HG02970 (cell line): ENCODE data around the gene BATF3.

ENCODE experiments used
- ATAC-seq: cut with Tn5 transposase; IDR thresholded peaks from one replicate; pipeline ENCODE4 v1.9.1; 2021; ENCODE audit warnings: mild to moderate bottlenecking, moderate library complexity, moderate number of reproducible peaks; ENCODE audit not compliant: unreplicated experiment, low FRiP score

The BATF3 gene

DNA sequence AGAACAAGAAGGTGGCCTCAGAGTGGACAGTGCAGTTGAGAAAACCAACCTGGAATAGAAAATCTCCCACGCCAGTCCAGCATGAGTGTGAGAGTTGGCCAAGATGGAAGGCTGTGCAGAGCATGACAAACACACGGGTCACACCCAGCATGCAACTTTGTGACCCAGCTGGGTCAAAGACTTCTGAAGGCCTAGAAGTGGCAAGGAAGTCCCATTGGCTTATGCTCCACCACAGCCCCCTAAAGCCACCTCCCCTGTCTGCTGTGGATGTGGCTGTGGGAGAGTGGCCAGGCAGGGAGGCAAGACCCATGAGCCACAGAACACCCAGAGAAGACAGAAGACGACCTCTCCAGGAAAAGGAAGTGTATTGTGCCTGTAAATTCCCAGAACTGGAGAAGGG lies 13.6 kb downstream of the BATF3 start:
- no peak for ATAC-seq

DNA sequence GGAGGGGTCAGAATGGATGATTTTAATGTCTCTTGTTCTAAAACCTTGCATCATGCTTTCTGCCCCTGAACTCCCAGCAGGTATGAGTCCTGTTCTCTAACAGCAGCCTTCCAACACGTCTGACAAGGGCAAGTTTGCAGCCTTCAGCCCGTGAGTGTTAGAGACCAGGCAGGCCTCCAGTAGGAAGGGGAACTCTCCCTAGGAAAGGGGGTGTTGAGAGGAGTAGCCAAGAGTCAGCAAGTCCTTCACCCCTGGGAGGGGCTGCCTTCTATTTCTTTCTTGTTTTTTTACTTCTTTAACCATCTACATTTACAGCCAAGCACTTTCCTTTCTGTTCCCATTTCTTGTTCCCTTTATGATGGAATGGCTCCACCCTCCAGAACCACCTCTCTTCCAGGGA lies 14.2 kb downstream of the BATF3 start:
- ATAC-seq: no peak

DNA sequence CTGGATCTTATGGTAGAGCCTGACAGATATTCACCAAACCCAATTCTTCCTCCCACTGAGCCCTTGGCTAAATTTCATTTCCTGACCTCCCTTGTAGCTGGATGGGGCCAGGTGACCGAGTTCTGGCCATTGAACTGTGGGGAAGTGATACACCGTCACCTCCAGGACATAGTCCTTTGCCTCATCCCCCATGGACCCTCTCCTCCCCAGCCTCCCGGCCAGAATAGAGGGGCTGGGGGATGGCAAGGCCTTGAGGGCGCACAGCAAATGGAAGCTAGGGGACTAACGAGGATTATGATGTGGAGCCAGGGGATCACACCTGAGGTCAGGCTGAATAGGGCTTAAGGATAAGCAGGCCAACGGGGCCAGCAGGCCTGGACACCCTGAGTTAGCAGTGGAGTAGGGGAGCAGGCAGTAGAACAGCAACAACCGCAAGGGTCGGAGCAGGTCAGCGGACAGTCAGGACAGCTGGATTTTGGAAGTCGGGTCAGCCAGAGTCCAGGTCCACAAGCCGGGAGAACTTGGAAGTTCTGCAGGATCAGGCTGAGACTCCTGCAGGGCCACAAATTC lies 15.0 kb downstream of the BATF3 start:
- ATAC-seq: no peak

- no peak for ATAC-seq
These were observed 15.6 kb downstream of the BATF3 start for GRCh38 chr1:212684076-212684475.

- ATAC-seq: peak; percentile 47
These were observed 16.3 kb downstream of the BATF3 start for GRCh38 chr1:212683357-212683722.

DNA sequence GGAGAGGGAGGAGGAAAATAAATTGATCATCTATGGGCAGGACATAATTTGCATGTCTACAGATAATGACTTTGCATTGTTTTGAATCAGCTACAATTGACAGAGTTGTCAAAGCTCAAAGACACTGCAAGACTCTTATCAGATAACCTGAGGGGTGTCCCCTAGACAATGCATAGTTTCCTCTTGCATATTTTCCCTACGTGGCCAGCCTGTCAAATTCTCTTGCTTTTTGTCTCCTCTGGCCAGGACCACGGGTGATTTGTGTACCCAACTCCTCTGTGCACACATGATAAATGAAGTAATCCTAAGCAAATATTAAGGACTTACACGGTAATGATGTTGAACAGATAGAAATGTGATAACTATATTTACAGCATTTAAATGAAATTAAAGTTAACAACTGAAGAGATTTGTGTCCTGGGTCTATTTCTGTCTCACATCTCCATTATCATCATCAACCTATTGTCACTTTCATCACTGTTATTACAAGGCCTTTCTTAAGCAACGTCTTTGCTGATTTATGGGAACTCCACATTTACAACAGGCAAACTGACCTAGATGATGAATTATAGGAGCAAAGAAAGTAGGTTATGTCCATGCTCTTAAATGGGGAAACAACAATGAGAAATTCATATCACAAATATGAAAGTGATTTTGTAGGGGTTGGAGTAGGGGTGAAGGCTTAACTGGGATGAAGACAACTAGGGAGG lies 18.8 kb downstream of the BATF3 start:
- no peak for ATAC-seq

DNA sequence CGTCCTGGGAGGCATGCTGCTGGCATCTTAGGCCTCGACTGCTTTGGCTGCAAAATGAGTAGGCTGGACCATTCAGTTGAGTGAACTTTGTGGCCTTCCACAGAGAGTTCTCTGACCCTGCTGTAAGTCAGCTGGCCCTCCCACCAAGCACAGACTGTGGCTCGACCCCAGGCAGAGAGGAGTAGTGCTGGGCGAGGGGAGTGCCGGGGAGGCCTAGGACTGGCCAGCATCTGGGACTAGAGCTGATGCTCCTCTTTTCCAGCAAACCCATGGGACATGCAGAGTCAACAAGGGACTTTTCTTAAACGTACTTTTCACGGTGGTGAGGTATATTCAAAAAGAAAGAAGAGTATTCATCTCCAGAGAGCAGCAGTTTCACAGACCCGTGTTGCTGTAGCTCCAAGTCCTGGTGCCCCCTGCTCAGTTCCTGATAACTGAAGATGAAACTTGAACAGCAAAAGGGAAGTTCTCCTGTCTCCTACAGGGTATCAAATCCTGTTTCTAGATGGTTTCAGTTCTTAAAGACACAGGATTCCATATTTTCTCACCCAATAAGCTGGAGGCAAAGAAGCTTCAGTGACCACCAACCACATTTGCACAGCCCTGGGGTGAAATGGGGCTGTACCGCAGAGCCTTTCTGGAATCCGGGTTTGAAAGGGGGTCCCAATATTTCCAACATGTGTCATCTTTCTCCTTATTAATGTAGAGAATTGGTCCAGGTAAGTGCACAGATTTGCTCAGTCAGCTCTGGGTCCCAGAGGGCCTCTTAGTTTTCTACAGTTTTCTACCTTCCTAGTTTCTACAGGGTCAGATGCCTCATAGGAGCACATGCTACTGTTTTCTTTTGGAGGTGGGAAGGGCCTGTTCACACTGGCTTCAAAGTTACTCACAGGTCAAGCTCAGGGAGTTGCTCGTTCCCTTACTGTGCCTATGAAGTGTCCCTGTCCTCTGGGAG lies 20.9 kb downstream of the BATF3 start:
- ATAC-seq: no peak

- ATAC-seq: no peak
These were observed 22.1 kb downstream of the BATF3 start for GRCh38 chr1:212677573-212677972.

DNA sequence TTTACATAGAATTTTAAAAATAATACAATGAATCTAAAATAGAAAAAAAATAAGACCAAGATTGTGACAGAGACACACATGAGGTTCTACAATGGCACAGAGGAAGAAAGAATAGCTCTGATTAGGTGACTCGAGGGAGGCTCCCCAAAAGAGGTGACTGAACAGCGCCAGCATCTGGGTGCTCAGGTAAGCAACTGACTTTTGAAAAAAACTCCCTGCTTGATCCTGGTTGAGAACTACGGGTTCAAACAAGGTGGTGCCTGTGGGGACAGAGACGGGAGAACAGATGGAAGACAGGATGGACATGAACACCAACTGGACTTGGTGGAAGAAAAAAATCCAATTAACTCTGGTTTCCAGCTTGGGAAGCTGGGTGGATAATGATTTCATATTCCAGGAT lies 22.5 kb downstream of the BATF3 start:
- no peak for ATAC-seq

GRCh38 chr1:212675675-212676074 lies 24.0 kb downstream of the BATF3 start:
- no peak for ATAC-seq

- ATAC-seq: no peak
These were observed 24.8 kb downstream of the BATF3 start for GRCh38 chr1:212674872-212675271.

GRCh38 chr1:212671342-212672031 lies 28.2 kb downstream of the BATF3 start:
- ATAC-seq: no peak

DNA sequence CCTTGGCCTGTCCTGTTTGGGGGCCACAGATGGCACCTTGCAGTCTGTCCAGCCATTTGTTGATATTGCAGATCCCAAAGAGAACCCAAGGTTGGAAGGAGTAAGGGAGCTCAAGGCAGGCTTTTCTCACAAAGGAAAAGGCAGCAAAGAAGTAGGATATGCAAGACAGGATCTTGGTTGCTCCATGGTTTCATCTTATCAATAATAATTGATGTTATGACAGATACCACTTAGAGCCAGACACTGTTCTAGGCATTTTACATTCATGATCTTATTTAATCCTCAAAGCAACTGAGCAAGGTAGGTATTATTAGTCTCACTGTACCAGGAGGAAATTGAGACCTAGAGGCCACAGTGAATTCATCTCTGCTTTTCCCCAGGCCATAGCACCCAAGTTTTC lies 28.8 kb downstream of the BATF3 start:
- no peak for ATAC-seq

DNA sequence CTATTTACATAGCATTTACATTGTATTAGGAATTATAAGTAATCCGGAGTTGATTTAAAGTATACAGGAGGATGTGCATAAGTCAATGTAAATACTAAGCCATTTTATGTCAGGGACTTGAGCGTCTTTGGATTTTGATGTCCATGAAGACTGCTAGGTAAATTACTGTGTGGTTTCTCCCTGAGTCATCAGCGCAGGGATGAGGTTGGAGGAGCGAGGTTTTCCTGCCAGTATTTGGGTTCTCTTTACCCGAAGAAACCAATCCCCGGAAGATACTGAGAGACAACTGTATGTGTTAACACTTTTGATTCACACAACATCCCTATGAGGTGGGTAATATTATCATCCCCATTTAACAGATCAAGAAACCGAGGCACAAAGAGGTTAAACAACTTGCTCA lies 29.3 kb downstream of the BATF3 start:
- no peak for ATAC-seq

- no peak for ATAC-seq
These were observed 30.0 kb downstream of the BATF3 start for GRCh38 chr1:212669600-212669999.

DNA sequence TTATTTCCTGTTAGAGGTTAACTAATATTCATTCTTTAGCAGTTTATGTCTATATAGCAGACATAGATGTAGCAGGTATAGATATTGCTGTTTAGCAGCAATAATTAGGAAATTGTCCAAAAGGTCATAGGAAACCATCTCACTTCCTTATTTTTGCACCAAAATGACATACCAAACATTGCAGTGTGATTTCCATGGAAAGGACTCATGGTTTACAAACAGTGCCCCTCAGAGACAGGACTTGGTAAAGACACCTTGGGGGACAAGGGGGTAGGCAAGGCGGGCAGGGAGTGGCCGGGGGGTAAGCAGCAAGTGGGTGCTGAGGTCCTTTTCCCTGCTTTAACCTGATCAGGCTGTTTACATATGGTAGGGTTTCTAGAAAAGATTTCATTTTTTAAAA lies 30.5 kb downstream of the BATF3 start:
- ATAC-seq: no peak

GRCh38 chr1:212668477-212668876 lies 31.2 kb downstream of the BATF3 start:
- no peak for ATAC-seq

GRCh38 chr1:212667223-212668139 lies 32.2 kb downstream of the BATF3 start:
- ATAC-seq: no peak

DNA sequence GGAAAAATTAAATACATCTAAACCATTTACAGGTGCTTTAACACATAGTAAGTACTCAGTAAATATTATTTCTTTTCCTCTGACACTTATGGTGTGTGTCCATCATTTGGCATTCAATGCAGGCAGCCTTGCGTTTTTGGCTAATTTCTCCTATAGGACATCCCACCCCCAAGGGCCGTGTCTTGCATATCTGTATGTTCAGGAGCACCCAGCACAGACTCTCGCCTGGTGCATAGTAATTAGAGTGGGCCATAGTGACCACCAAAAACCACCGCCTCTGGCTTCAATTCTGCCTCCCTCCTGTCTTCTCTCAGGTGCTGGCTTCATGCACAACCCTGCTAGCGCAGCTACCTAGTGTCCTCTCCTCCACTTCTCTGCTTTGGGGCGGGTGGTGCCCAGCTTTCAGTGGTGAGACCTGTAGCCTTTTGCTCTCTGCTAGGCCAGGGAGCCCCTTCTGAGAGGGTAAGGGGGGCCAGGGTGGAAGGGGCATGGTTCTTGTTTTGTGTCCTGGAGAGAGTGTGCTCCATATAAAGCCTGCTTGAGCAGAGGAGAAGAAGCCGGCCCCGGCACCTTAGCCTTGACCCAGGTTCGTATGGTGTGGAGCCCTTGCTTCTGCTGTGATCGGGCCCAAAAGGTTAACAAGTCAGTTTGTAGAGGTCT lies 33.4 kb downstream of the BATF3 start:
- no peak for ATAC-seq
